Bone marrow (tissue), 2 donors: ENCODE results near the gene CCDC106.

Source experiments
- DNase-seq, 2 donors: peaks; one replicate each; lab custom pipeline; 2025; lab: John Stamatoyannopoulos, UW

The CCDC106 gene

GRCh38 chr19:55635856-55636440 is 12.1 kb upstream of the CCDC106 start:
- DNase-seq = no peak

- no peak for DNase-seq
These were observed 11.3 kb upstream of the CCDC106 start for GRCh38 chr19:55636723-55637122.

- no peak for DNase-seq
These were observed 10.5 kb upstream of the CCDC106 start for GRCh38 chr19:55637534-55637933.

- peak in 1 of 2 donors; percentile 33 for DNase-seq
These were observed 9.1 kb upstream of the CCDC106 start for GRCh38 chr19:55638864-55639359.

- DNase-seq = no peak
These were observed 7.9 kb upstream of the CCDC106 start for GRCh38 chr19:55640043-55640576.

- DNase-seq = peak in 1 of 2 donors; percentile 48
These were observed 7.2 kb upstream of the CCDC106 start, which contains the start of gene ZNF580 for GRCh38 chr19:55640577-55641425. Gene ZNF580, plus strand, starts transcription at chr19:55641002. Its CDS starts 1,507 bp downstream, at chr19:55642509.

- peak in 1 of 2 donors; percentile 19 for DNase-seq
These were observed 6.4 kb upstream of the CCDC106 start for GRCh38 chr19:55641426-55642152.

- DNase-seq = no peak
These were observed 5.6 kb upstream of the CCDC106 start for GRCh38 chr19:55642153-55643002.

- DNase-seq = peak; percentile 66 to 68
These were observed 4.8 kb upstream of the CCDC106 start, which contains the start of gene ZNF581 for GRCh38 chr19:55643003-55643886. Gene ZNF581, plus strand, starts transcription at chr19:55643649. Its CDS starts 923 bp downstream, at chr19:55644572.

- no peak for DNase-seq
These were observed 4.2 kb upstream of the CCDC106 start for GRCh38 chr19:55643887-55644176.

GRCh38 chr19:55644191-55644833 is 3.7 kb upstream of the CCDC106 start:
- no peak for DNase-seq

- DNase-seq = no peak
These were observed 3.0 kb upstream of the CCDC106 start for GRCh38 chr19:55644842-55645511.

GRCh38 chr19:55645512-55645881 is 2.5 kb upstream of the CCDC106 start:
- no peak for DNase-seq

- no peak for DNase-seq
These were observed 902 bp upstream of the CCDC106 start for GRCh38 chr19:55646889-55647731.

- peak in 1 of 2 donors; percentile 23 for DNase-seq
These were observed 714 bp downstream of the CCDC106 start for GRCh38 chr19:55648585-55649267.

- no peak for DNase-seq
These were observed 1.5 kb downstream of the CCDC106 start for GRCh38 chr19:55649268-55650125.

- no peak for DNase-seq
These were observed 2.1 kb downstream of the CCDC106 start for GRCh38 chr19:55650126-55650557.
